ENCODE measurements around the gene CA11. TPM values are rescaled to one million over a fixed set of nuclear protein-coding genes. Genes with fewer than 3 reads are reported as not detected.
"Not testable (repeated sequence)": the region's sequence is repeated elsewhere in the genome, so short reads cannot be mapped to it uniquely, and the experiment has no call there.

CA11 gene
- total RNA-seq, 2 experiments from 2014 or later = 12.0 to 14.9 TPM

DNA sequence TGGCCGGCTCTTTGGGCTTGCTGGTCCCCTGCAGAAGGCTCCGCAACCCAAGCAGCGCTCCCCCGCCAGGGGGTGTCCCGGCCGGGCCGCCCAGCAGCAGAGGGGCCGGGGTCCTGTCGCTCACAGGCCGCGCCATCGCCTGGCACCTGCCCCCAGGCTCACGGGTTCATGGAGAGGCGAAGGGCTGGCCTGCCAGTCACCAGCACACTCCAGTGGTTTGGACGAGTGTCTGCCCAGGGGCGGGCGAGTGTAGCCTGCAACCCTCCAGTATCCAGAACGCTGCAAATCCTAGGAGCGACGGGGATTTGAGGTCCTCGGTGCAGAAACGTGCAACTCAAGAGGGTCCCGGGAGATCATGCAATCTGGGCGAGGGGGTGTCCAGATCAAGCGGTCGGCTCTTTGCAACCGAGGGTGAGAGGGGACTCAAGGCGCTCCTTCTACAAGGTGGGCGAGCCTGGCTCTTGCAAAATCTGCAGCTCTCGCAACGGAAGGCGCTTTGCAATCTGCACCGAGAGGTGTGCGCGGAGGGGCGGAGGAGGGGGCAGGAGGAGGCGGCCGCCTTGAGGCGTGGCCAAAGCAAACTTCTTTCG, 9.0 kb downstream of the CA11 start, which contains the start of gene DBP:
TSS of gene DBP (minus strand) at position 521 of the 590 bp plus-strand sequence. CDS start at position 136, 385 bp downstream.
- peak; percentile 40 for DNase-seq
- intact Hi-C loops (cut with micrococcal nuclease) = loop anchor here (1.0 to 2.0 kb wide), 5 partner anchors 9 to 239 kb away; partner anchors contain the start of genes CA11, RPL18 and SPHK2

DNA sequence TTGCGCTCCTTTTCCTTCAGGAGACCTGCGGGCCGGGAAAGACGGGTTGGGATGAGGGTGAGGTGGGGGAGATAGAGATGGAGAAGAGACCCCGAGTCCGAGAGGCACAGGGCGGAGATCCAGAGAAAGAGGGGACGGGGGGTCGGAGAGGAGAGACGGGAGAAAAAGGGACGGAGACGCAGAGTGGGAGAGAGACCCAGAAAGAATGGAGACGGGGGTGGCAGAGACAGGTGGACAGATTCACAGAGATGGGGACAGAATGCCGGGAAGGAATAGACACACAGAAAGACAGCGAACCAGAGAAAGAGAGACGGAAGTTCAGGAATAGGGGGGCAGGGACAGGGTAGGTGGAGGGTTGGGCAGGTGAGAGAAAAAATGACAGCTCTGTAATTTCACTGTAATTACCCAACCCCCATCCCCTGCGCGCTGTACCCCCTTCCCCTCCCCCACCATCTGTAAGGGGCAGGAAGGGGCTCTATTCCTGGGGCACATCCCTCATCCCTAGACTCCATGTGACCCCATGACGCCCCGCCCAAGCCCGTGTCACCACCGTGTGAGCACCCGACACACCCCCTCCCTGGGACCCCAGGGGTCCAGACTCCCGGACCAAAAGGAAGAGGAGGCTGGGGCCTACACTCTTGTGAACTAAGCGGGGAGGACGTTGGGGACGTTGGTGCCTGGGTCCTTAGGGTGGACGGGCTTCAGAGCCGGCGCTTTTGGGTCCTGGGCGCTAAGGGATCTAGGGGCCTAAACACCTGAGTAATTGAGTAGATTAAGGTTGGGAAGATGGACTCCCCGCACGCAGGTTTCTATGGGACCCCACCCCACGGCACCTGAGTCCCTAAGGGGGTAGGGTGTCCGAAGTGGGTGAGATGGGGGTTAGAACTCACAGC, 9.8 kb downstream of the CA11 start:
- peaks cover 57% of the 10 kb centered on the region for H3K4me1 Mint-ChIP-seq (ENCODE audit: low read depth)
- CTCF ChIA-PET = no interaction called here

More for the DNA sequence above, 9.0 kb downstream of the CA11 start, which contains the start of gene DBP:
- Mint-ChIP-seq H3K36me3 (ENCODE audit: low read depth) (peaks cover 4% of the 10 kb centered on the region), H3K9me3 (no peaks in the 10 kb centered on the region), H3K4me1 (ENCODE audit: low read depth) (peaks cover 55% of the 10 kb centered on the region), H3K27me3 (ENCODE audit: low read depth) (no peaks in the 10 kb centered on the region), H3K27ac (peak within 1 kb of the TSS; percentile 98), H3K4me3 (peak within 1 kb of the TSS; percentile 82)
- CTCF ChIA-PET = no interaction called here

DNA sequence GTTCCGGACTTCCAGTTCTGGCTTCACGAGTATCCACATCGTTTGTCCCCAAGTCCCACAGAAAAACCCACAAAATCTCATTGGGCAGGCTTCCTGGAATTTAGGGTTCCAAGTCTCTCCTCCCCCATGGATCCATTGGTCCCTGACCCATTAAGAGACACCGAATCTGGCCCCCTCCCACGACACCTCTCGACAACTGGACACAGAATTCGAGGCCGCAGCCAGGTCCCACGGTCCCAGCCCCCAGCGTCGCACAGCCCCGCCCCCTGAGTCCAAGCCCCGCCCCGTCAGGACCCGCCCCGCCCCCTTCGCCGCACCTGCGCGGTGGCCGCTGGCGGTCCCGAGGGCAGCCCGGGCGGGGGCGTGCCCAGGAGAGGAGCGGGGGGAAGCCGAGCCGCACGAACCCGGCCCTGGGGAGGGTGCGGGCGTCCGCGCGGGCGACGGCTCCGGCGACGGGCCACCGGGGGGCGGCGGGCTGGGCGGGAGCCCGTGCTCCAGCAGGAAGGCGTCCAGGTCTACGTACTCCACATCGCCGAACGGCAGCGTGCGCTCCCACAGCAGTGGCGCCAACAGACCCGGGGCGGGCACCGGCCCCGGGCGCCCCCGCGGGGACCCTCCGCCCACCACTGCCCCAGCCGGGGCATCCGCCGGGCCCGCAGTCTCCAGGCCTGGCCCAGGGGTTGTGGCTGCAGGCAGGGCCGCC, 10.6 kb downstream of the CA11 start:
- H3K36me3 Mint-ChIP-seq (ENCODE audit: low read depth) = peaks cover 4% of the 10 kb centered on the region
- peak overlapping the region; percentile 93 for H3K27ac Mint-ChIP-seq
- CTCF ChIA-PET = no interaction called here
- peaks cover 59% of the 10 kb centered on the region for H3K4me1 Mint-ChIP-seq (ENCODE audit: low read depth)
- intact Hi-C loops (cut with micrococcal nuclease) = no loop called here
- no peaks in the 10 kb centered on the region for H3K9me3 Mint-ChIP-seq
- no peaks in the 10 kb centered on the region for H3K27me3 Mint-ChIP-seq (ENCODE audit: low read depth)
- H3K4me3 Mint-ChIP-seq = peak overlapping the region; percentile 82
- DNase-seq = peak; percentile 69

More for the DNA sequence above, 9.8 kb downstream of the CA11 start:
- no peak for DNase-seq
- H3K4me3 Mint-ChIP-seq = peak overlapping the region; percentile 82
- intact Hi-C loops (cut with micrococcal nuclease) = loop anchor here (2.0 kb wide), 1 partner anchor 79 kb away; no protein-coding TSS in a partner anchor
- peaks cover 4% of the 10 kb centered on the region for H3K36me3 Mint-ChIP-seq (ENCODE audit: low read depth)
- H3K9me3 Mint-ChIP-seq = no peaks in the 10 kb centered on the region
- H3K27me3 Mint-ChIP-seq (ENCODE audit: low read depth) = no peaks in the 10 kb centered on the region
- H3K27ac Mint-ChIP-seq = peak overlapping the region; percentile 82

DNA sequence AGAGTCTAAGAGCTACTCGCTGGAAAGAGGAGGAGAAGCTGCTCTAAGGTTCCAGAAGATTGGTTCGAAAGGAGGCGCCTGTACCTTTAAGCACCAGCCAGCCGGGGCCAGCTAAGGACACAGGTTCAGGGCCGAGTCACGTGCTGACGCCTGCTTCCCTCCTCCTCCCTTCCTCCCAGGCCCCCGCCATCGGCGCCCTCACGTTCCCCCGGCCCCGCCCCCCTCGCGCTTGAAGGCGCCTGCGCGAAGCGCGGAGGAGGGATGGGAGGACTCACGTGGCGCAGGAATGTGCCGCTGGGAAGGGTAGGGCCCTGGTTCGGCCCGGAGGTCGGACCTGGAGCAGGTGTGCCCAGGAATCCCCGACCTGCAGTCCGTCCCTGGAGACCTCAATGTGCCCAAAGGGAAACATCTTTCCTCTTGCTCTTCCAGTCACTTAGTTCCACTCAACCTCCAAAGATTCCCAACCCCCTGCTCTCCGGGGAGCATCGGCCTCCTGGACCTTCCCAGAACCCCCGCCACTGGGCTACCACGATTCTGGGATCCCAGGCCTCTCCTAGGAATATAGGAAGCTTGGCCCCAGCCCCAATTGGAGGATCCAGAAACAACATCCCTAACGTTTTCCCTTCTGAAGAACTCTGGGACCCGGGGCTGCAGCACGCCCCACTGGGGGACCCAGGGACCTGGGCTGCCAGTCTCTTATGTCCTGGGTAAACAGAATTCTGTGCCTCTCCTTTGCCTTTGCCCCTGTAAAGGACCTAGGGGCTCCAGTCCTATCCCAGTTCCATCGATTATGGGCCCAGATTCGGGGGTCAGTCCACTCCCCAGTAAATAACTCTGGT, 11.3 kb downstream of the CA11 start:
- Mint-ChIP-seq H3K4me3 (peak overlapping the region; percentile 80), H3K36me3 (ENCODE audit: low read depth) (peaks cover 4% of the 10 kb centered on the region), H3K4me1 (ENCODE audit: low read depth) (peaks cover 58% of the 10 kb centered on the region), H3K27me3 (ENCODE audit: low read depth) (no peaks in the 10 kb centered on the region), H3K9me3 (no peaks in the 10 kb centered on the region), H3K27ac (peak overlapping the region; percentile 93)
- intact Hi-C loops (cut with micrococcal nuclease) = no loop called here
- DNase-seq = peak; percentile 97
- CTCF ChIA-PET = interaction anchor here (0.5 to 0.8 kb wide), 5 partner anchors 11 to 1928 kb away, joined by 3 to 4 read pairs (median 3); no protein-coding TSS in a partner anchor

DNA sequence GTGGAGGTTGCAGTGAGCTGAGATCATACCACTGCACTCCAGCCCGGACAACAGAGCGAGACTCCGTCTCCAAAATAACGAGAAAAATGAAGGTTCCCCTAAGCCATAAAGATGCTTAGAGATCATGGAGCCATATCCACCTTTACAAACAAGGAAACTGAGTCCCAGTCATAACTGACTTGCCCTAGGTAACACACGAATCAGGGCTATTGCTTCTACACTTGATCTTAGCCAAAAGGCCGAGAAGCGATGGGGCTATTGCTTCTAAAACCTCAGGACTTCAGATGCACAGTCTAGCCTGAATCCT, 12.0 kb downstream of the CA11 start:
- peaks cover 4% of the 10 kb centered on the region for H3K36me3 Mint-ChIP-seq (ENCODE audit: low read depth)
- no peak for DNase-seq
- intact Hi-C loops (cut with micrococcal nuclease) = no loop called here
- no peaks in the 10 kb centered on the region for H3K9me3 Mint-ChIP-seq
- CTCF ChIA-PET = interaction anchor here (0.5 to 0.8 kb wide), 5 partner anchors 11 to 1927 kb away, joined by 3 to 4 read pairs (median 3); no protein-coding TSS in a partner anchor
- peak overlapping the region; percentile 80 for H3K4me3 Mint-ChIP-seq
- no peaks in the 10 kb centered on the region for H3K27me3 Mint-ChIP-seq (ENCODE audit: low read depth)
- peaks cover 53% of the 10 kb centered on the region for H3K4me1 Mint-ChIP-seq (ENCODE audit: low read depth)
- H3K27ac Mint-ChIP-seq = peak overlapping the region; percentile 93

DNA sequence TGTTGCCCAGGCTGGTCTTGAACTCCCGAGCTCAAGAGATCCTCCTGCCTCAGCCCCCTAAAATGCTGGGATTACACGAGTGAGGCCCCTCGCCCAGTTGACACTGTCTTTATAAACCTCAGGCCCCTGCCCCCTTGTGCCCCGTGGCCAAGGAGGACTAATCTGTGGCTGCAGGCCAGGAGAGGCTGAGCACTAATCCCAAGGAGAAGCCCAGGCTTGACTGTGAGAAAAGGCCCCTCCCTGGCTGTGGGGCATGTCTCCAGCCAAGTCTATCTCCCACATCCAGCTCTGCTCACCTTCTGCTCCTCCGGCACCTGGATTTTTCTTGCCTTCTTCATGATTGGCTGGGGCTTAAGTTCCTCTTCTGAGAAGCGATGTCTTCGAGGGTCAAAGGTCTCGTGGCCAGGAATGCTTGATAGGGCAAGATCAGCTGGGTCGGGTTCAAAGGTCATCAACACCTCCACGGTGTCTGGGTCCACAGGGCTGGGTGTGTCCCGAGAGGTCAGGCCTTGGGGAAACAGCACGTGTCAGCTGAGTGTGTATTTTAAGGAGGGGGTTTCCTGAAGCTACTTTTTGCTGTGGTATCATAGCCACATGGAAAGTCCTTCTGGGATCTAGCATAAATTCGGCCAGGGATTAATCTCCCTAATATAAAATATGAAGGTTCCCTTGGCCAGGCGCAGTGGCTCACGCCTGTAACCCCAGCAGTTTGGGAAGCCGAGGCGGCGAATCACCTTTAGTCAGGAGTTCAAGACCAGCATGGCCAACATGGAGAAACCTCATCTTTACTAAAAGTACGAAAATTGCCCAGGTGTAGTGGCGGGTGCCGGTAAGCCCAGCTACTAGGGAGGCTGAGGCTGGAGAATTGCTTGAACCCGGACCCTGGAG, 12.6 kb downstream of the CA11 start:
- intact Hi-C loops (cut with micrococcal nuclease) = no loop called here
- H3K27ac Mint-ChIP-seq = peak overlapping the region; percentile 93
- no peaks in the 10 kb centered on the region for H3K9me3 Mint-ChIP-seq
- peaks cover 3% of the 10 kb centered on the region for H3K36me3 Mint-ChIP-seq (ENCODE audit: low read depth)
- peaks cover 49% of the 10 kb centered on the region for H3K4me1 Mint-ChIP-seq (ENCODE audit: low read depth)
- peak overlapping the region; percentile 80 for H3K4me3 Mint-ChIP-seq
- CTCF ChIA-PET = interaction anchor here (0.5 to 0.8 kb wide), 4 partner anchors 12 to 968 kb away, joined by 3 to 4 read pairs (median 3); no protein-coding TSS in a partner anchor
- no peak for DNase-seq
- no peaks in the 10 kb centered on the region for H3K27me3 Mint-ChIP-seq (ENCODE audit: low read depth)

DNA sequence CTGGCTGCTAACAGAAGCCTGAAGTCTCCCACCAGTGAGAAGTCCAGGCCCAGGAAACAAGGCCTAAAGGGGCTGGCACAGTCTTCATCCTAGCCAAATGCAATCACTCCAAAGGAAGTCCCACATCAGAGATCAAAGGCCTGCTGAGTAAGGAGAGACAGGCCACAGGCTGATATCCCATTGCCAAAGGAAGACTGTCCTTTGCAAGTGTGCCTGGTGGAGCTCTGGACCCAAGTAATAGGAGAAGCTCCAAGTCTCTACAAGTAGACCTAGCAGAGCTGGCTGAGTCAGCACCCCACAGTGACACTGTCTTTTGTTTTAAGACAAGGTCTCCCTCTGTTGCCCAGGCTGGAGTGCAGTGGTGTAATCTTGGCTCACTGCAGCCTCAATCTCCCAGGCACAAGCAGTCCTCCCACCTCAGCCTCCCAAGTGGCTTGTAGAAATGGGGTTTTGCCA, 13.3 kb downstream of the CA11 start:
- intact Hi-C loops (cut with micrococcal nuclease) = no loop called here
- H3K4me3 Mint-ChIP-seq = no peak overlapping the region
- no peaks in the 10 kb centered on the region for H3K9me3 Mint-ChIP-seq
- peak; percentile 45 for DNase-seq
- CTCF ChIA-PET = interaction anchor here (0.8 kb wide), 1 partner anchor 106 kb away, joined by 3 read pairs; no protein-coding TSS in a partner anchor
- peak overlapping the region; percentile 93 for H3K27ac Mint-ChIP-seq
- peaks cover 2% of the 10 kb centered on the region for H3K36me3 Mint-ChIP-seq (ENCODE audit: low read depth)
- peaks cover 43% of the 10 kb centered on the region for H3K4me1 Mint-ChIP-seq (ENCODE audit: low read depth)
- H3K27me3 Mint-ChIP-seq (ENCODE audit: low read depth) = no peaks in the 10 kb centered on the region

DNA sequence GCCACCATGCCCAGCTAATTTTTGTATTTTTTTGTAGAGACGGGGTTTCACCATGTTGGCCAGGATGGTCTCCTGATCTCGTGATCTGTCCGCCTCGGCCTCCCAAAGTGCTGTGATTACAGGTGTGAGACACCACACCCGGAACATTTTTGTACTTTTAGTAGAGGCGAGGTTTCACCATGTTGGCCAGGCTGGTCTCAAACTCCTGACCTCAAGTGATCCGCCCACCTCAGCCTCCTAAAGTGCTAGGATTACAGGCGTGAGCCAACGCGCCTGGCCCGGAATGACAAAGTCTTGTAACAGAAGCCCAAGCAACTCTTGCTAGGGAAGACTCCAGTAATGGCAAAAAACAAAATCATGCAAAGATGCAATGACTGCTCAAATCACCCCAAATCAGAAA, 13.7 kb downstream of the CA11 start:
- Mint-ChIP-seq H3K27ac (peak overlapping the region; percentile 93), H3K4me1 (ENCODE audit: low read depth) (peaks cover 40% of the 10 kb centered on the region)
- H3K36me3 Mint-ChIP-seq (ENCODE audit: low read depth); H3K9me3 Mint-ChIP-seq; H3K27me3 Mint-ChIP-seq (ENCODE audit: low read depth); H3K4me3 Mint-ChIP-seq; intact Hi-C loops (cut with micrococcal nuclease); DNase-seq: not testable (repeated sequence)
- CTCF ChIA-PET = interaction anchor here (0.8 kb wide), 1 partner anchor 107 kb away, joined by 3 read pairs; no protein-coding TSS in a partner anchor

DNA sequence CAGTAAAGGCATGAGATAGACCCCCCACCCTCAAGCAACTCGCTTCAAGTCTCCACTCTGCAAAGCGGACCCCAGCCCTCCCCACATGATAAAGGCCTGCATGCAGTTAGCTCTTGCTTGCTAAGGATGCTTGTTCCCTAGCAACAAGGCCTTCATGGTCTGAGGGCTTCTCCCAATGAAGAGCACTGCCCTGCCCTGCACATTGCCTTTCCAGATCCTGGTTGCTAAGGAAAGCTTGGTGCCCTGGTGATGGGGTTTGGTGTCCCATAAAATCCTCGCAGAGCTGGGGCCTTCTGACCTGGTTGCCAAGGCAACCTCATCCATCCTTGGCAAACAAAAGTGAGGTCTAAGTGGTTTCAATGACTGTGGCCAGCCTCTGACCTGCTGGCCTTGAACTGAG, 14.8 kb downstream of the CA11 start:
- H3K27me3 Mint-ChIP-seq (ENCODE audit: low read depth) = no peaks in the 10 kb centered on the region
- intact Hi-C loops (cut with micrococcal nuclease) = no loop called here
- no peak overlapping the region for H3K27ac Mint-ChIP-seq
- no peak for DNase-seq
- H3K4me1 Mint-ChIP-seq (ENCODE audit: low read depth) = peaks cover 43% of the 10 kb centered on the region
- H3K4me3 Mint-ChIP-seq = no peak overlapping the region
- no peaks in the 10 kb centered on the region for H3K9me3 Mint-ChIP-seq
- peaks cover 2% of the 10 kb centered on the region for H3K36me3 Mint-ChIP-seq (ENCODE audit: low read depth)
- CTCF ChIA-PET = no interaction called here

DNA sequence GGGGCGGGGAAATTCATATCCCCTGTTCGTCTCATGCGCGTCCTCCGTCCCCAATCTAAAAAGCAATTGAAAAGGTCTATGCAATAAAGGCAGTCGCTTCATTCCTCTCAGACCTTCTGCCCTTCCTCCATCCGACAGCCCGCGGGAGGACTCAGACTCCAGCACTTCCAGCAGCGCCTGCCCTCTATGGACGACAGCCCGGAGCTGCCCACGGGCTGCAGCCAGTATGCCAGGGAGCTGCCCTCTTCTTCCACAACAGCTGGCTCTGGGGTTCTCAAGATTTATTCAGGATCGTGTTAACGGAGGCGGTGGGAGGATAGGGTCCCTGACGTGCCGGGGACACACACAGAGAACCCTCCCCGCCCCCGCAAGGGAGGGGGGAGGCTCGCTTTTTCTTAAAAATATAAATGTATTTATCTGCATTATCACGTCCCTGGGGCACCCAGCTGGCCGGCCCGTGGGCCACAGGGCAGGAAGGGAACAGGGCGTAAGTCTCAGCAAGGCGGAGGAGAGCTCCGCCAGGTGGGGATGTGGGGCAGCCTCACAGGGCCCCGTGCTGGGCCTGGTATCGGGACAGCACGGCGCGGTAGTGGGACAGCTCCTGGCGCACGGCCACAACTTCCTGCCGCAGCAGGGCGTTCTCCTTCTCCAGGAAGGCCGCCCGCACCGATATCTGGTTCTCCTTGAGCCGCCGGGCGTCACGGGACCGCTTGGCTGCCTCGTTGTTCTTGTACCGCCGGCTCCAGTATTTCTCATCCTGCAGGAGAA, 15.5 kb downstream of the CA11 start:
- CTCF ChIA-PET = no interaction called here
- Mint-ChIP-seq H3K36me3 (ENCODE audit: low read depth) (peaks cover 2% of the 10 kb centered on the region), H3K4me3 (no peak overlapping the region), H3K9me3 (no peaks in the 10 kb centered on the region), H3K27ac (peak overlapping the region; percentile 61), H3K4me1 (ENCODE audit: low read depth) (peaks cover 41% of the 10 kb centered on the region), H3K27me3 (ENCODE audit: low read depth) (no peaks in the 10 kb centered on the region)
- no peak for DNase-seq
- intact Hi-C loops (cut with micrococcal nuclease) = no loop called here

Measured in activated naive CD4-positive, alpha-beta T cell treated with anti-CD3 and anti-CD28 coated beads for 36 hours (primary cell).